Right atrium auricular region (tissue), 2 donors: ENCODE measurements around the gene C20orf96. TPM values are rescaled to one million over a fixed set of nuclear protein-coding genes. Genes with fewer than 3 reads are reported as not detected.
"Not testable (repeated sequence)": the region's sequence is repeated elsewhere in the genome, so short reads cannot be mapped to it uniquely, and the experiment has no call there.

Experiments
- DNase-seq: peaks from one replicate; pipeline ENCODE4 v3.0.0-alpha.2; 2019; ENCODE audit warnings: low spot score
- H3K27ac ChIP-seq, 2 donors: fragments of 200-600 bp; sonication (generic); 1 replicate in 1 of 2; 2 replicates in 1 of 2; pipeline ENCODE4 v1.5.1; 2016 to 2019
- H3K27me3 ChIP-seq, 2 donors: fragments of 200-600 bp; sonication (generic); one replicate each; pipeline versions ENCODE4 v1.5.1 to v1.6.0; 2017 to 2019
- H3K36me3 ChIP-seq: fragments of 200-600 bp; sonication (generic); one replicate; pipeline ENCODE4 v1.5.1; 2016
- H3K4me1 ChIP-seq, 2 donors: fragments of 200-600 bp; sonication (generic); one replicate each; pipeline versions ENCODE4 v1.5.1 to v1.6.0; 2017 to 2019
- H3K4me3 ChIP-seq, 2 donors: fragments of 200-600 bp; sonication (generic); 1 replicate in 1 of 2; 2 replicates in 1 of 2; pipeline ENCODE4 v1.5.1; 2017 to 2019; ENCODE audit warnings: mild to moderate bottlenecking in 1 of 2, moderate library complexity in 1 of 2
- H3K9me3 ChIP-seq, 2 donors: fragments of 200-600 bp; sonication (generic); one replicate each; pipeline ENCODE4 v1.5.1; 2019
- total RNA-seq, 2 donors: library from RNA; depleted of rRNA; stranded (reverse); fragments of >200 nt; gene quantifications; one replicate each; pipeline ENCODE4 v1.1.0, GENCODE V29; 2016
- TF ChIP-seq, protein P1 (sequence below), 2 donors: fragments of 200-600 bp; sonication (generic); IDR thresholded peaks; one replicate each; pipeline ENCODE4 v1.5.1; 2019; ENCODE audit warnings: antibody characterized with exemption in 2 of 2

Gene C20orf96
- total RNA-seq: 1 to 10 TPM; 2.4 to 3.4 TPM

DNA sequence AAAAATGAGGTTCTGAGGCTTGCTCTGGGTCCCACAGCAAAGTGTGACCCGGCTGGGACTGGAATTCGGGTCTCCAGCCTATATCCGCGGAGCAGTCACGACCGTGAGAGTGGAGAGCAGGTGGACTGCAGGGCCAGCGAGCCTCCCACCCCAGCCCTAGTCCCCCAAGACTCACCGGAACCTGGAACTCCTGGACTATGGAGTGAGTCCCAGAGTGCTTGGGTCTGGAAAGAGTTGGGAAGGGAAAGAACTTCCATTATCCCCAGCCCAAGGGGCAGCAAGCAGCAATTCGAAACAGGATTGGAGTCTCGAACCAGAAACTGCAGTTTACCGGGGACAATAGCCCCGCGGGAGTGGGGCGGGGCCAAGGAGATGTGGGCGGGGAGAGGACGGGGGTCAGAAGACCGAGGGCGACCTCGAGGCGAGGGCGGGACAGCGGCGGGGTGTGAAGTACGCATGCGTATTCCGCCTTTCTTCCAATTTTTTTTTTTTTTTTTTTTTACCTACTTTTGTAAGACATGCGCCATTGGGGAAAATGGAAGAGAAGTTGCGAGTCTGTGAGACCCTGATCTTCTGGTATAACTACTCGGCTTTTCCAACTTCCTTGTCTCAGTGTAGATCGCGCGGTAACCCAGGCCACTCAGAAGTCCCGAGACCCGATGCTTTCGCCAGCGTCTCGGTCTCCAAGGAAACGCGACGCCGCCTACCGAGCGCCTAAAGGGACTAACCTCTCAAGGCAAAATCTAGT, at the start of gene C20orf96:
Gene C20orf96 (minus strand): TSS at position 667 of the 748 bp plus-strand sequence. CDS start 140 bp downstream, at position 527.
- no peaks in the 10 kb centered on the region for H3K36me3 ChIP-seq
- H3K4me1 ChIP-seq: peaks cover 0 to 18% of the 10 kb centered on the region in 2 donors
- H3K27me3 ChIP-seq: no peaks in the 10 kb centered on the region
- peak within 1 kb of the TSS; percentile 64 to 66 for H3K4me3 ChIP-seq
- TF ChIP-seq, protein P1, sequence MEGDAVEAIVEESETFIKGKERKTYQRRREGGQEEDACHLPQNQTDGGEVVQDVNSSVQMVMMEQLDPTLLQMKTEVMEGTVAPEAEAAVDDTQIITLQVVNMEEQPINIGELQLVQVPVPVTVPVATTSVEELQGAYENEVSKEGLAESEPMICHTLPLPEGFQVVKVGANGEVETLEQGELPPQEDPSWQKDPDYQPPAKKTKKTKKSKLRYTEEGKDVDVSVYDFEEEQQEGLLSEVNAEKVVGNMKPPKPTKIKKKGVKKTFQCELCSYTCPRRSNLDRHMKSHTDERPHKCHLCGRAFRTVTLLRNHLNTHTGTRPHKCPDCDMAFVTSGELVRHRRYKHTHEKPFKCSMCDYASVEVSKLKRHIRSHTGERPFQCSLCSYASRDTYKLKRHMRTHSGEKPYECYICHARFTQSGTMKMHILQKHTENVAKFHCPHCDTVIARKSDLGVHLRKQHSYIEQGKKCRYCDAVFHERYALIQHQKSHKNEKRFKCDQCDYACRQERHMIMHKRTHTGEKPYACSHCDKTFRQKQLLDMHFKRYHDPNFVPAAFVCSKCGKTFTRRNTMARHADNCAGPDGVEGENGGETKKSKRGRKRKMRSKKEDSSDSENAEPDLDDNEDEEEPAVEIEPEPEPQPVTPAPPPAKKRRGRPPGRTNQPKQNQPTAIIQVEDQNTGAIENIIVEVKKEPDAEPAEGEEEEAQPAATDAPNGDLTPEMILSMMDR (IDR thresholded peaks at IDR 0.05): peak in 1 of 2 donors; percentile 32
- H3K27ac ChIP-seq: peak within 1 kb of the TSS; percentile 77 to 81
- no peaks in the 10 kb centered on the region for H3K9me3 ChIP-seq
- peak; percentile 90 for DNase-seq

GRCh38 chr20:336040-336439, 45.5 kb upstream of the C20orf96 start:
- not testable (repeated sequence) for H3K4me1 ChIP-seq, H3K27ac ChIP-seq, H3K4me3 ChIP-seq, DNase-seq, H3K27me3 ChIP-seq, H3K9me3 ChIP-seq, H3K36me3 ChIP-seq

DNA sequence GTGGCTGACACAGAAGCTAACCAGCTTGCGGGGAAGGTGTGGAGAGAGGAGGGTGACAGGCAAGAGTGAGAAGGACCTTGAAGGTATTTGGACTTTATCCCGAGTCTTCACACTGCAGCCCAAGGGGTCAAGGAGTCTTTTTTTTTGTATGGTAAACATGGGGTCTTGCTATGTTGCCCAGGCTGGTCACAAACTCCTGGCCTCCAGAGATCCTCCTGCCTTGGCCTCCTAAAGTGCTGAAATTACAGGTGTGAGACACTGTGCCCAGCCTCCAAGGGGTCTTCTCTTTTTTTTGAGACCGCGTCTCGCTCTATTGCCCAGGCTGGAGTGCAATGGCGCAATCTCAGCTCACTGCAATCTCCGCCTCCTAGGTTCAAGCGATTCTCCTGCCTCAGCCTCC, 44.0 kb upstream of the C20orf96 start:
- no peaks in the 10 kb centered on the region for H3K36me3 ChIP-seq
- peaks cover 0 to 7% of the 10 kb centered on the region in 2 donors for H3K4me1 ChIP-seq

GRCh38 chr20:330233-331149, 39.9 kb upstream of the C20orf96 start:
- H3K36me3 ChIP-seq: no peaks in the 10 kb centered on the region
- no peak overlapping the region for H3K4me3 ChIP-seq
- no peak for DNase-seq
- H3K9me3 ChIP-seq: no peaks in the 10 kb centered on the region
- peaks cover 0 to 31% of the 10 kb centered on the region in 2 donors for H3K4me1 ChIP-seq
- H3K27me3 ChIP-seq: no peaks in the 10 kb centered on the region
- TF ChIP-seq, protein P1 (IDR thresholded peaks at IDR 0.05): peak; percentile 66 to 87
- H3K27ac ChIP-seq: no peak overlapping the region

More for the DNA sequence above, 44.0 kb upstream of the C20orf96 start:
- no peaks in the 10 kb centered on the region for H3K27me3 ChIP-seq
- no peak overlapping the region for H3K27ac ChIP-seq
- H3K4me3 ChIP-seq: no peak overlapping the region
- TF ChIP-seq, protein P1 (IDR thresholded peaks at IDR 0.05): no peak
- DNase-seq: no peak
- no peaks in the 10 kb centered on the region for H3K9me3 ChIP-seq

DNA sequence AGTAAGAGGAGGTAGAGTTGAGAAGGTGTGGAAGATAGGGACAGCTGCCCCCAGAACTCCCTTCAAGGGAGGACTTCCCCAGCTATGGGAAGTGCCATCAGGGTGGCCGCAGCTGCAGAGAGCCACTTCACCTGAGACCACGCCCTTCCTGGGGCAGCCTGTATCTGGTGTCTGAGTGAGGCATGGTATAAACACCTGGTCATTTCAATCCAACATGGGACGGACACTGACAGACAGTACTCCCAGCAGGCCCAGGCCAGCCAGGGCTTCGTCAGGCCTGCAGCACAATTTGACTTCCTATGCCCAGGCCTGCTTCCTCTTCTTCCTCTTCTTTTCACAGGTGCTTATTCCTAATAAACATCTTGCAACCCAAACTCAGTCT, 39.3 kb upstream of the C20orf96 start:
- no peak overlapping the region for H3K4me3 ChIP-seq
- DNase-seq: no peak
- no peaks in the 10 kb centered on the region for H3K27me3 ChIP-seq
- H3K4me1 ChIP-seq: peaks cover 0 to 31% of the 10 kb centered on the region in 2 donors
- H3K36me3 ChIP-seq: no peaks in the 10 kb centered on the region
- H3K27ac ChIP-seq: no peak overlapping the region
- TF ChIP-seq, protein P1 (IDR thresholded peaks at IDR 0.05): no peak
- H3K9me3 ChIP-seq: no peaks in the 10 kb centered on the region
